ENCODE data around the gene ZC3H4. TPM values are rescaled to one million over a fixed set of nuclear protein-coding genes. Genes with fewer than 3 reads are reported as not detected.

The ZC3H4 gene
- total and polyA plus RNA-seq, 2 of the 8 experiments (the other 6 are each of a cell fraction or from before 2014, with no cell fraction given), result 6.6 to 92.0 TPM

DNA sequence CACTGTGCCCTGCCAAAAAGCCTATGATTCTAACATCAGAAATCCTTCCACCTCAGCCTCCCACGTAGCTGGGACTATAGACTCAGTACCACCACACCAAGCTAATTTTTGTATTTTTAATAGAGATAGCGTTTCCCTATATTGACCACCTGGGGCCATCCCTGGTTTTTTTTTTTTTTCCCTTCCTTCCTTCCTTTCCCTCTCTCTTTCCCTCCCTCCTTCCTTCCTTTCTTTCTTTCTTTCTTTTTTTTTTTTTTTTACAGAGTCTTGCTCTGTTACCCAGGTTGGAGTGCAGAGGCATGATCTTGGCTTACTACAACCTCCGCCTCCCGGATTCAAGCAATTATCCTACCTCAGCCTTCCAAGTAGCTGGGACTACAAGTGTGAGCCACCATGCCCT is 16.0 kb upstream of the ZC3H4 start:
- Histone ChIP-seq H3K9ac (replicated peaks in 1 of 4; ENCODE audit: extremely low read depth in 1 of 4, low read depth in 3 of 4, low read length in 3 of 4) (no peak overlapping the region), H3K4ac (replicated peaks; ENCODE audit: insufficient read length, low read depth, low read length) (no peak overlapping the region), H2BK12ac (ENCODE audit: low read depth, low read length) (0 out of 2 replicates have a peak overlapping the region, but pooled peaks have one; percentile 85), H3K56ac (replicated peaks; ENCODE audit: insufficient read length, low read depth, low read length) (no peak overlapping the region), H3K23ac (ENCODE audit: insufficient read length) (no peak overlapping the region), H2BK15ac (ENCODE audit: low read length) (no peak overlapping the region), H2AFZ (ENCODE audit: low read length) (no peak overlapping the region), H4K20me1 (replicated peaks in 1 of 2; ENCODE audit: control insufficient read depth in 1 of 2, insufficient read depth in 2 of 2, low read length in 2 of 2) (peaks cover 15 to 17% of the 10 kb centered on the region in 2 experiments), H3K18ac (ENCODE audit: extremely low read depth, low read length) (no peak overlapping the region), H3K4me2 (ENCODE audit: insufficient read depth in 1 of 2, low read depth in 2 of 2, low read length in 2 of 2) (no peak overlapping the region), H3K79me1 (ENCODE audit: low read depth, low read length) (no peaks in the 10 kb centered on the region), H2AK5ac (ENCODE audit: low read depth, low read length) (no peak overlapping the region), H3K79me2 (ENCODE audit: control insufficient read depth in 1 of 2, insufficient read depth in 2 of 2, low read length in 2 of 2) (peaks cover 30 to 39% of the 10 kb centered on the region in 2 experiments), H2BK120ac (replicated peaks; ENCODE audit: low read depth, low read length) (no peak overlapping the region), H3K14ac (ENCODE audit: insufficient read length) (no peak overlapping the region), H3K36me3 (ENCODE audit: control insufficient read depth in 2 of 4, insufficient read depth in 4 of 4, low read length in 3 of 4) (peaks cover 0 to 18% (median 1%) of the 10 kb centered on the region in 4 experiments; a peak in 2 of 8 replicates), H3K23me2 (ENCODE audit: low read depth, low read length) (peaks cover 3% of the 10 kb centered on the region; the same call in 1 of the 2 replicates), H2BK20ac (ENCODE audit: low read length) (no peak overlapping the region), H3K4me1 (replicated peaks in 1 of 4; ENCODE audit: control insufficient read depth in 3 of 4, insufficient read depth in 4 of 4, low read length in 3 of 4) (peaks cover 4 to 10% (median 6%) of the 10 kb centered on the region in 4 experiments; a peak in 6 of 7 replicates), H4K8ac (ENCODE audit: extremely low read depth, insufficient read depth, low read length) (no peak overlapping the region), H3K27me3 (replicated peaks in 1 of 4; ENCODE audit: control insufficient read depth in 3 of 4, extremely low read depth in 1 of 4, insufficient read depth in 3 of 4, low read length in 3 of 4) (no peaks in the 10 kb centered on the region), H3K4me3 (ENCODE audit: extremely low read depth in 1 of 4, insufficient read depth in 2 of 4, low read depth in 3 of 4, low read length in 4 of 4) (no peak overlapping the region), H3K27ac (ENCODE audit: low read depth, low read length) (no peak overlapping the region), H3K9me3 (ENCODE audit: insufficient read depth in 2 of 2, low read depth in 1 of 2, low read length in 1 of 2) (no peaks in the 10 kb centered on the region), H2BK5ac (ENCODE audit: low read depth, low read length) (0 out of 2 replicates have a peak overlapping the region, but pooled peaks have one; percentile 52), H4K5ac (ENCODE audit: insufficient read length, low read depth, low read length) (no peak overlapping the region), H4K91ac (replicated peaks; ENCODE audit: insufficient read length, low read length) (no peak overlapping the region)
- POLR2A ChIA-PET (ENCODE audit: partially characterized antibody), result interaction anchor here (5.5 kb wide), 1 partner anchor 14 kb away, joined by 25 read pairs; no protein-coding TSS in a partner anchor
- no peak for DNase-seq (ENCODE audit: low read depth in 1 of 2, low spot score in 2 of 2)
- WGBS, 2 experiments (ENCODE audit: extremely low coverage in 1 of 2, insufficient coverage in 1 of 2, insufficient read length in 1 of 2, insufficient replicate concordance in 2 of 2, low coverage in 1 of 2, low lambda C conversion rate in 2 of 2, missing lambda C conversion rate in 1 of 2), result 97% methylated on average over 4 of the region's 4 CpGs; no CpG with 5 or more reads in 1 of the 2 experiments
- FAIRE-seq, result no peak
- CTCF ChIA-PET (ENCODE audit: partially characterized antibody), result no interaction called here
- TF ChIP-seq CBX8 (IDR thresholded peaks at IDR 0.05; ENCODE audit: borderline replicate concordance, low read depth, low read length) (no peak), TBP (IDR thresholded peaks at IDR 0.05; ENCODE audit: low read depth, low read length) (no peak), RAD21 (IDR thresholded peaks at IDR 0.05 in 1 of 2, conservative IDR thresholded peaks at IDR 0.05 in 1 of 2; ENCODE audit: low read depth in 2 of 2, low read length in 2 of 2) (no peak), SP4 (IDR thresholded peaks at IDR 0.05; ENCODE audit: low read length) (no peak), EP300 (IDR thresholded peaks at IDR 0.05; ENCODE audit: borderline replicate concordance in 1 of 2, low read depth in 2 of 2, low read length in 2 of 2) (no peak), ZNF274 (IDR thresholded peaks at IDR 0.05; ENCODE audit: borderline replicate concordance, extremely low read depth, low read length) (no peak), TAF7 (optimal IDR thresholded peaks at IDR 0.05; ENCODE audit: borderline replicate concordance, low read depth, low read length) (no peak), TEAD4 (IDR thresholded peaks at IDR 0.05; ENCODE audit: low read depth, low read length) (no peak)
